ENCODE results near the gene CTAG1A.
A peak's percentile ranks its signal among the peaks of the same experiment; 100 is the strongest.
"Not testable (repeated sequence)": the region's sequence is repeated elsewhere in the genome, so short reads cannot be mapped to it uniquely, and the experiment has no call there.

Gene CTAG1A

DNA sequence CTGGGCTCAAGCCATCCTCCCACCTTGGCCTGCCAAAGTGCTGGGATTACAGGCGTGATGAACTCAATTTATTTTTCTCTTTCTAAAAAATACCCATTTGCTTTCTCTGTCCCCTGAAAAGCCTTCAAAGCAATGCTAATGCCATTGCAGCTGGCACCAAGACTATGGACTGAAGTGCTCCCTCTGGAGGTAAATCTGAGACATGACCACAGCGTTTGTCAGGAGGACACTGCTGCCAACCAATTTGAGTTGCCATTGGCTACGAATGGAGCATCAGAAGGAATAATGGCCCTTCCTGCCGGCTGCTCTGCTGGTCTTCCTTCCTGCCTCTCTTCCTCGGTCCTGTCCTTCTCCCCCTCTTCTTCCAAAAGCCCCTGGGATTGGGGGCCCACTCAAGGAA is 9.9 kb upstream of the CTAG1A start:
- DNase-seq, result not testable (repeated sequence)

DNA sequence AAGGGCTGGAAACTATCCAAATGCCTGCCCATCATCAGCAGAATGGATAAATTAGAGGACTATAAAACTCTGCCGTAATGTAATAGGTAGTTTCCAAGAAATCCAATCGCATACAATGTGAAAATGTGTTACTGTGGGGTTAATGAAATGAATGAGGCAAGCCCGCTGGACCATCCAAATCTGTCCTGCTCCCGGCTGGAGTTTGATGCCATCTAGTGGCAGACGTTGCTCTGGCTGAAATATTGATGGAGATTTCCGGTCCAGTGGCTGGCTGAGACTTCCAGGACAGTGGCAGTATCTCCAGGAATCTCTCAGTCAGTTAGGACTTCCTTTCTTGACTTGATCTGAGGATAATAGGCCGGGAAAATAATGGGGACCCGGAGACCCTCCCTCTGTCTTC is 1.9 kb upstream of the CTAG1A start:
- not testable (repeated sequence) for DNase-seq

DNA sequence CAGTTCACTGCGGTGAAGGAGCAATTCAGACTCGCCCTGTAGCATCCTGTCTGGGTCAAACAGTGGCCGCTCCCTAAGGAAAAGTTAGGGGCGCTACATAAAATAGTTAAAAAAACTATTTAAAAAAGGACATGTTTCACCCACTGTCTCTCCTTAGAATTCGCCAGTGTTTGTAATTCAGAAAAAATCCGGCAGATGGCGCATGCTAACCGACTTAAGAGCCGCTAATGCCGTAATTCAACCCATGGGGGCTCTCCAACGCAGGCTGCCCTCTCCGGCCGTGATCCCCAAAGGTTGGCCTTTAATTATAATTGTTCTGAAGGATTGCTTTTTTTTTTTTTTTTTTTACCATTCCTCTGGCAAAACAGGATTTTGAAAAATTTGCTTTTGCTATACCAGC is 5.5 kb downstream of the CTAG1A start:
- DNase-seq, result not testable (repeated sequence)

DNA sequence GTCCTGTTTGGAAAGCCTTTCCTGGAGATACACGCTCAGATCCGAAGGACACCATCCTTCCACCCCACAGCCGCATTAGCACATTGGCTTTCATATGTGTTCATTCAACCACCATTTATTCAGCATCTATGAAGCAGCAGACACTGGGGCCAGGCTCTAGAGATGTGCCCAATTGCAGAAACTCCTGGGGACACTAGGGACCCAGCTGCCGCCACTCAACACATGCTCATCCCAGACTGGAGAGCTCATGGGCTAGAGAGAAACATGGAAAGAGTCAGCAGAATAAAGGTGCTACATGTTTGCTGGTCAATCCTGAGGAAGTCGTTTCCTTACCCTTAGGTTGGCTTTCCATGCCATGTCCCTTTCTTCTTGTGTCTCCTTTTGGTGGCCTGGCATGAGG is 7.6 kb downstream of the CTAG1A start:
- DNase-seq, result no peak

DNA sequence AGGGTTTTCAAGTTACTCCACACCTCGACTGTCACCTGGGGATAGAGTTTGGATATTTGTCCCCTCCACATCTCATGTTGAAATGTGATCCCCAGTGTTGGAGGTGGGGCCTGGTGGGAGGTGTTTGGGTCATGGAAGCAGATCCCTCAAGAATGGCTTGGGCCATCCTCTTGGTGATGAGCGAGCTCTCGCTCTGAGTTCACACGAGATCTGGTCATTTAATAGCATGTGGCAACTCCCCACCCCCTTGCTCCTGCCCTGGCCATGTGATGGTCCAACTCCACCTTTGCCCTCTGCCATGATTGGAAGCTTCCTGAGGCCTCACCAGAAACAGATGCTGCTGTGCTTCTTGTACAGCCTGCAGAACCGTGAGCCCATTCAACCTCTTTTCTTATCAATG is 8.3 kb downstream of the CTAG1A start:
- no peak for DNase-seq

DNA sequence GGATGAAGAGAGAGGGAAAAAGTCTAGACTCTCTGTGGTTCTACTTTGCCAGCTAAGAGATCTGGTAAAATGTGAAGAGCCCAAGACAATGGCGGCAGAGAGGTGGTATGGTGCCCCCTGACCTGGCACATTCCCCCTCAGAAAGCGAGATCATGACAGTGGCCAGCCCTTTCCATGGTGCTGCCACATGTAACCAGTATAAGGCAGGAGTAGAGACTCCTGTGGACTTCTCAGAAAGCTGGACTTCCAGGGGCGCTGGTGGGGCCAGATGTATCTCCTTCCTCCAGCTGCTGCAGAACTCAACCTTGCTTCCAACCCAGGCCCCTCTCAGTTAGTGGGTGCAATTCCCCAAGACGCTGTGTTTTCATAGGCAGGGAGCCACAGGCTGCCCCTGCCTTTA is 9.6 kb downstream of the CTAG1A start:
- DNase-seq, result no peak

DNA sequence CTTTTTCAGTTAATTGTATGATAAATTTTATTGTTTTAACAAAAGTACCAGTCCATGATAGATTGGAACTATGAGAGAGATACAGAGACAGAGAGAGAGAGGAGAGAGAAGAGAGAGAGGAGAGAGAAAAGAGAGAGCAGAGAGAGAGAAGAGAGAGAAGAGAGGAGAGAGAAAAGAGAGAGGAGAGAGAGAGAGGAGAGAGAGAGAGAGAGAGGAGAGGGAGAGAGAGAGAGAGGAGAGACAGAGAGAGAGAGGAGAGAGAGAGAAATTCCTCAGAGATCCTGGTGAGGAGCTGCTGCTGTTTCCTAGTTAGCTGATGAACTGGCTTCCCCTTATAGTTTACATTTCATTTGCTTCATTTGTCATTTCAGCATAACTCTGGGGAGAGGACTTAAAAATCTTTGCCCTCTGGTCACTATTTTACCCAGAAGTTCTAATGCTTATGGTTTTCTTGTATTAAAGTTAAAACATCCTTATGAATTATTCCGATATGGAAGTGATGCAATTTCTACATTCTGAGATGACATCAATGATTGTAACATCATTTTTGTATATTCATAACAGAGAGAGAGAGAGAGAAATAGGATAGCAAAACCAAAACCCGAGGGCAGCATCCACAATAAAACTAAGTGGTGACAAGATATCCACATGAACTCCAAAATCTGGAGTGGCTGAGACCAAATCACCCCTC is 10.8 kb downstream of the CTAG1A start:
- DNase-seq, result no peak

DNA sequence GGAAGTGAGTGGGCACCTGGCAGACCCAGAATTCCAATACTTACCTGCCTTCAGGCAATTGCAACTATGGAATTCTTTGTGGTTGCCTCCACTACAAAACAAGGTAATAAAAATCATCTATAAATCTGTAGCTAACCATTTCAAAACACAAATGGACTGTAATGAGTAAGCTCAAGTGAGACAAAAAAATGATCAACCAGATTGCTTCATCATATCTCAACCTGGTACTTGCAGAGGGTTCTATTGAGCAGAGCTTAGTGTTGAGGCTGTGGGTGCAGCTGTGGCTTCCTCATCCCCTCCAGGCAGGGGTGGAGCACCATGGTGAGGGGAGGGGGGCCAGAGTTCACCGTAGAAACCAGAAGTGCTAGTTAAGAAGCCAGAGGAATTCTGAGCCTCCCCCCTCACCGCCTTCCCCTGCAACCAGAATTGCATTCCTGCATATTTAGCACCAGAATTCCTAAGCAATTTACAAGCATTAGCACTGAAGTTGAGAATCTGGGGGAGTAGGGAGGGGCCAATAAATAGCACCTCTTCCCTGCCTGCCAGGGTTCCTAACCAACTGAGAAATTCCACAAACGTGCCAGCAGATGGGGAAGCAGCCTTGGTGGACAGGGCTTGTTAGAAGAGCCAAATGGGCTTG is 11.5 kb downstream of the CTAG1A start:
- peak; percentile 56 for DNase-seq

DNA sequence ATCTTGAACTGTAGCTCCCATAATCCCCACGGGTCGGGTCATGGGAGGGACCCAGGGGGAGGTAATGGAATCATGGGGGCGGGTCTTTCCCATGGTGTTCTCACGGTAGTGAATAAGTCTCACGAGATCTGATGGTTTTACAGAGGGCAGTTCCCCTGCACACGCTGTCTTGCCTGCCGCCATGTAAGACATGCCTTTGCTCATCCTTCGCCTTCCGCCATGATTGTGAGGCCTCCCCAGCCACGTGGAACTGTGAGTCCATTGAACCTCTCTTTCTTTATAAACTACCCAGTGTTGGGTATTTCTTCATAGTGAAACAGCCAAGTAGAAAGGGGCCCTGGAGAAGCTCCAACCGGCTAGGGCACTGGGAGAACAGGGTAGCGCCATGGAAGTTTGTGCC is 12.3 kb downstream of the CTAG1A start:
- no peak for DNase-seq

DNA sequence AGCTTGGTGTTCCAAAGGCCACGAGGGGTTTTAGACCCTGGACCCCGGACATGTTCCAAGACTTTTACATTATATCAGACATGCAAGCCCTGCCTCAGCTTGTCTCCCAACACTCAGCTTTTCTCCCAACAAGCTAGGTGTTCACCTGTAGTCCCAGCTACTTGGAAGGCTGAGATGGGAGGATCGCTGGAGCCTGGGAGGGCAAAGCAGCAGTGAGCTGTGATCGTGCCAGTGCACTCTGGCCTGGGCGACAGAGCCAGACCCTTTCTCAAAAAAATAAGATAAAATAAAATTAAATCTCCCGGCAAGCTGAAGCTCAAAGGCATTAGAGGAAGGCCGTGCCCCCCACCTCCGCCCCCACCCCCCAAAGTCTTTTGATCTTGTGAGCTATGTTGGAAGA is 13.7 kb downstream of the CTAG1A start:
- DNase-seq, result no peak

DNA sequence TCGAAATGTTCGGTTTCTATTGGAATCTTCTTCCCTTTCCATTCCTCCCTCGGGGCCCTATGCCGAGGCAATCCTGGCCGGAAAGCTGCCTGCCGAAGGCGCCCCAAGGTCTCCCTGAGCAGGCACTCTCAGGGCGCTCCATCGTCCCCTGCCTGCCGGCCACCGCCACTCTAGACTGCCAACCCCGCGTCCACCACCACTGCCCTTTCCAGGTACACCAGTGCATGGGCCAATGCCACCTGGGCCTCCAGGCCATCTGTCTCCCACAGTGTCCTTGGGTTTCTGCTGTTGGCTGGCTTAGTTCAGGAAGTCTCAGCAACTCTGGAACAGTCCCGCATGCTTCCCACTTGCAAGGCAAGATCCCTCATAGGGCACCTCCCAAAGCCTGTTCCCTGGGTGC is 14.6 kb downstream of the CTAG1A start:
- no peak for DNase-seq

DNA sequence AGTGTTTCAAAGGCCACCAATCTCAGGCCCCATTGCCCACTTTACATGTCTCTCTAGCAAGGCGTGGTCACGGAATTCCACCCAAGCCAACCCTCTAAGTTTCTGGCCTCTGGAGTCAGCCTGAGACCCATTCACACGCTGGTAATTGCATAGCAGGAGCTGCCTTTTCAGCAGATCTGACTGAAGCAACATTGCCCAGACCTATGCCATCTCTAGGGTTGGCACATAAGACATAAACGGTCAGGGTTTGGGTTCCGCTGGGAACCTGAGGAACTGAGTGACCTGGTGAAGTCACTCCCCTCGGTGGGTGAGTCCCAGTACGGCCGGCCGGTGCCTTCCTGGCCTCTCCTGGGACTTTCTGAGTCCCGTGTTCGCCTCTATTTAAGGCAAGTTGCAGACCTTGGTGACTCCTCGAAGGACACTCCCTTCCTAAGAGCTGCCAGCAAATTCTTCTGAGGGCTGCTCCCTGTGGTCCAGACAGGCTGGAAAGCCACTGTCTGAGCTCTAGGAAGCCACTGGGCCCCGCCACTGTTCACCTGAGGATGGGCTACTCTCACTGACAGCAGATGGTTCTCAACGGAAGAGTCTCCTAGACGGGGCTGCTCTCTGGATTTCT is 15.9 kb downstream of the CTAG1A start:
- DNase-seq, result no peak

DNA sequence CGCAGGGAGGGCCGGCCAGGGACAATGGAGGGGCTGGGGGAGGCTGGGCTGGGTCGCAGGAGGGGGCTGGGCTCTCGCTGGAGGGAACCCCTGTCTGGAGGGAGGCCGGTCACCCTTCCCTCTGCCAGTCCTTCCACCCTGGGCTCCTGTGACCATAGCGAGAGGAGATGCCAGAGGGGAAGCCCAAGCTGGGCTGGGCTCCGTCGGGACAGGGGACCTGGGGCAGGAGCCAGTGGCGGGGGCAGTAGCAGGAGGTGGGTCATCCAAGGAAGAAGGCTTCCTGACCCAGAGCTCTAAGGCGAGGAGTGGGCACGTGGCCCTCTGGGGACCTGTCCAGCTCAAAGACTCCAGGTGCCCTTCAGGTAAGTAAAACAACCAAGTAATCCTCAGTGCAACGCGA is 17.3 kb downstream of the CTAG1A start:
- DNase-seq, result no peak

DNA sequence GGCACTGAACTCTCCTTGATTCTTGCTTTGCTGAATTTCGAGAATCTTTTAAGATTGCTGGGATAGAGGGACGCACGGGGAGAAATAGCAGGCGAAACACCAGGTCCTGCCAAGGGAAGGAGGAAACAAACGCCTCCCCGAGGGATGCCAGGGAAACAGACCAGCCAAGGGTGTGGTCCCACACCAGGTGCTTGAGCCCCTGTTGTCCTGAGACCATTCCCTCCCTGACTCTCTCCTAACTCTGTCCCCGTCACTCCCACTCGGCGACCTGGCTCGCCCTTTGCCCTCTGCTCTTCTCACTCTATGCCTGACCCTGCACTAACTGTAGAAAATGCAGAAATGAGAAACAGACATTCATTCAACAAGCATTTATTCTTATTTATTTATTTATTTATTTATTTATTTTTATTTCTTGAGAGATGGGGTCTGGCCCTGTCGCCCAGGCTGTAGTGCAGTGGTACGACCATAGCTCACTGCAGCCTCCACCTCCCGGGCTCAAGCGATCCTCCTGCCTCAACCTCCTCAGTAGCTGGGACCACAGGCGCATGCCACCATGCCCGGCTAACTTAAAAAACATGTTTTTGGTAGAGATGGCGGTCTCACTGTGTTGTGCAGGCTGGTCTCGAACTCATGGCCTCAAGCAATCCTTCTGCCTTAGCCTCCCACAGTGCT is 18.0 kb downstream of the CTAG1A start:
- no peak for DNase-seq

DNA sequence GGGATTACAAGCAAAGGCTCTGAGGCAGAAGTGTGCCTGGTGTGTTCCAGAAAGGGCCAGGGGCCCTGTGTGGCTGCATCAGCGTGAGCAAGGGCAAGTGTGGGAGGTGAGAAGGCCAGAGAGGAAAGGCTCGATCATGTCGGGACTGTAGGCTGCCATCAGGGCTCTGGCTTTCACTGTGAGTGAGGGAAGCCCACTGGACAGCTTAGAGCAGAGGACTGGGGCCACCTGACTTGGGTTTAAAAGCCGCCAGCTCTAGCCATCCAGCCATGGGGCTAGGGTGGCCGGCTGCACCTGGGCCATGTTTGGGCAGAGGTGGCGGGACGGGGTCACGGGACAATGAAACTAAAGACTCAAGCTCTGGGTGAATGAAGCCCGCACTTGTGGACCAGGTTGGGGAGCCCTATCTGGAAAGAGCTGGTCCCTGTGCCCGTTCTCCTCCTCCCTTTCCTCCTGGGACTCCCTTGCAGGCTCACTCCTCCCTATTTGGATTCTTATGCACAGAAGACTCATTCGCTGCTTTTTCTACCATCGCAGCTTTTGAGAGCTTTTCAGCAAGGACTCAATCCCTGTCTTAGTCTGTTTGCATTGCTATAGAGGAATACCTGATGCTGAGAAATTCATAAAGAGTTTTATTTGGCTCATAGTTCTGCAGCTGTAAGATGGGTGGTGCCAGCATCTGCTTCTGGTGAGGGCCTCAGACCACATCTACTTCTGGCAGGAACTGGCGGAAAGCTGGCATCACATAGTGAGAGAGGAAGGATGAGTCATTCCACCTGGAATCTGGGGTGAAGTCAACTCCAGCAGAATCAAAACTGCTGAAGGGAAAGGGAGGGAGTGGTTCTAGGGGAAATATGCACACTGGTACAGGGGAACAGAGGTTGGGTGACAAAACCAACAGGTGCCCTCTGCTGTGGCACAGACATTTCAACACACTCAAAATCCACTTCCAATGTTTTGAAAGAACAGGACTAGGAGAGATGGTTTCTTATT is 18.8 kb downstream of the CTAG1A start:
- no peak for DNase-seq

DNA sequence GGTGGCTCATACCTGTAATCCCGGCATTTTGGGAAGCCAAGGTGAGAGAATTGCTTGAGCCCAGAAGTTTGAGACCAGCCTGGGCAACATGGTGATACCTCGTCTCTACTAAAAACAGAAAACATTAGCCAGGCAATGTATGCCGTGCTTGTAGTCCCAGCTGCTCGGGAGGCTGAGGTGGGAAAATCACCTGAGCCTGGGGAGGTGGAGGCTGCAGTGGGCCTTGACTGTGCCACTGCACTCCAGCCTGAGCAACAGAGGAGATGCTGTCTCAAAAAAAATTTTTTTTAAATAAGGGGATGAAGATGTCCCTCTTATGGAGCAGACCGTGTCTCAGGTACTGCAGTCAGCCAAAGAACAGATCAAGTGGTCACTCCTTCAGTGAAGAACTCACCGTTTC is 20.6 kb downstream of the CTAG1A start:
- DNase-seq, result no peak

DNA sequence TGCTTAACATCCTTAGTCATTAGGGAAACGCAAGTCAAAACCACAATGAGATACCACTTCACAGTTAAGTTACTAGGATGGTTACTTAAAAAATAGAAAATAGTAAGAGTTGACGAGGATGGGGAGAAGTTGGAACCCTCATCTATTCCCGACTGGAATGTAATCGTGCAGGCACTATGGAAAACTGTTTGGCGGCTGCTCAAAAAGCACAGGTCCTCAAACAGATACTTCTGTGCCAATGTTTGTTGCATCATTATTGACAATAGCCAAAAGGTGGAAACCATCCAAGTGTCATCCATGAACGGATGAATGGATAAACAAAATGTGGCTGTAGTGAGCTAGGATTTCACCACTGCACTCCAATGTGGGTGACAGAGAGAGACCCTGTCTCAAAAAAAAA is 22.4 kb downstream of the CTAG1A start:
- DNase-seq, result no peak

DNA sequence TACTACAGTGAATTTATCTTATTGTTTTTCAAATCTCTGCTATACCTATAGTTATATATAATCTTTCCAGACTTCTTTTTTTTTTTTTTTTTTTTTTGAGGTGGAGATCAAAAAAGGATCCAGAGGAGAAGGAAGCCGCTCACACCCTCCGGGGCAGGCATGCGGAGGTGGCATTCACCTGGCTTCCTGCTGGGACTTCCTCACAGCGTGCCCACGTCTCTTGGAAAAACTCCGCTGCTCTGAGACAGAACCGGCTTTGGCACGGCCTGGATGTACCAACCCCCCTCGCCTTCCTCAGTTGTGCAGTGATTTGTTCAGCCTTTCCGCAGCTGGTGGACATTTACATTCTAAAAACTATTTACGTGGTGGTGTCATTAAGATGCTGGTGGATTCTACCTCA is 23.0 kb downstream of the CTAG1A start:
- DNase-seq, result not testable (repeated sequence)

DNA sequence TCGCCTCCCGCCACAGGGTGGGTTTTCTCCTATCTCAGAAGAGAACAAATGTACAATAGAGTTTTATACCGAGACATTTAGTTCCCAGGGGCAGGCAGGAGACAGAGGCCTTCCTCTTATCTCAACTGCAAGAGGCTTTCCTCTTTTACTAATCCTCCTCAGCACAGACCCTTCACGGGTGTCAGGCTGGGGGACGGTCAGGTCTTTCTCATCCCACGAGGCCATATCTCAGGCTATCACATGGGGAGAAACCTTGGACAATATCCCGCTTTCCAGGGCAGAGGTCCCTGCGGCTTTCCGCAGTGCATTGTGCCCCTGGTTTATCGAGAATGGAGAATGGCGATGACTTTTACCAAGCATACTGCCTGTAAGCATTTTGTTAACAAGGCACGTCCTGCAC is 23.9 kb downstream of the CTAG1A start:
- DNase-seq, result not testable (repeated sequence)

DNA sequence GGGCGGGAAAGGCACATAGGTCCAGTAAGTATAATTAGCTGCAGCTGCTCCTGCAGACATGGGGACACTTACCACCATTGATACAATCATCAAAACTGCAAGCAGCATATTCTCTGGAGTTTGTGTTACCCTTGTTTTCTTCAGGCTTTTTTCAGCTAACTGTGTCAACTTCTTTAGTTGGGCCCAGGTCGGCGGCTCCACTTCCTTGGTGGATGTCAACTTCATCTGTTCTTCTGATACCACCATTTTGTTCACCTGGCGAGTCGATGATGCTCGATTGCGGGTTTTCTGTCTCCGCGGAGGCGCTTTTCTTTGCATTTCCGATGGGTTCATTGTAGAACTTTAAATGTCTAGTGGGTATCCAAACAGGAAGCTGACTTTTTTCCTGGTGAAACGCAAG is 26.2 kb downstream of the CTAG1A start:
- not testable (repeated sequence) for DNase-seq

DNA sequence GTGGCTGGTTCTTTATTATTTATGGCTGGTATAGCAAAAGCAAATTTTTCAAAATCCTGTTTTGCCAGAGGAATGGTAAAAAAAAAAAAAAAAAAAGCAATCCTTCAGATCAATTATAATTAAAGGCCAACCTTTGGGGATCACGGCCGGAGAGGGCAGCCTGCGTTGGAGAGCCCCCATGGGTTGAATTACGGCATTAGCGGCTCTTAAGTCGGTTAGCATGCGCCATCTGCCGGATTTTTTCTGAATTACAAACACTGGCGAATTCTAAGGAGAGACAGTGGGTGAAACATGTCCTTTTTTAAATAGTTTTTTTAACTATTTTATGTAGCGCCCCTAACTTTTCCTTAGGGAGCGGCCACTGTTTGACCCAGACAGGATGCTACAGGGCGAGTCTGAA is 28.7 kb downstream of the CTAG1A start:
- not testable (repeated sequence) for DNase-seq

DNA sequence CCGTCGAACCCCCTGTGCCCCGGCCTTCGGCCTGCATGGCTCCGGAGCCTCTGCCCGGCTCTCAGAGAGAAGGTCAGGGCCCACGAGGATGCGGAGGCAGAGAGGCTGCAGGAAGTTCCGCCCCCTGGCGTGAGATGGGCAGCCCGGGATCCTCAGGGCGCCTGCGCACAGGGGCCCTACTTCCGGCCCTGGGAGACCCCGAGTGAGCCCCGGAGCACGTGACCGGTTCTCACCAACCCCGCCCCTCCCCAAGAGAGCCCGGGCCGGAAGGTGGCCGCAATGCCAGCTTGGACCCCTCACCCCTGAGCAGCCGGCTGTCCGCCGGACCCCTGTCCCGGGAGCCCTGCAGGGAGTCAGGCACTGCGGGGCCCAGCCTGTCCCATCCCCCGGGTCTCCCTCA is 34.2 kb downstream of the CTAG1A start, which contains the start of gene CTAG1B:
Gene CTAG1B (minus strand): TSS at position 101 of the 400 bp plus-strand sequence. CDS start 64 bp downstream, at position 37.
- DNase-seq, result not testable (repeated sequence)

Data from T1000 (cell line).